ENCODE data around the gene CFAP54.
"Not testable (repeated sequence)": the region's sequence is repeated elsewhere in the genome, so short reads cannot be mapped to it uniquely, and the experiment has no call there.

The CFAP54 gene

GRCh38 chr12:96720363-96720705, 231.0 kb downstream of the CFAP54 start:
- Histone ChIP-seq H3K36me3 (ENCODE audit: control insufficient read depth, insufficient read depth, low read length) (no peaks in the 10 kb centered on the region), H3K4me3 (replicated peaks; ENCODE audit: low read depth, low read length) (peak overlapping the region; percentile 63), H3K27me3 (replicated peaks; ENCODE audit: control insufficient read depth, insufficient read depth, low read length) (no peaks in the 10 kb centered on the region)
- peak; percentile 34 for TF ChIP-seq CTCF (IDR thresholded peaks at IDR 0.05; ENCODE audit: insufficient read depth, low read length, poor library complexity, severe bottlenecking)
- peak; percentile 42 for DNase-seq (ENCODE audit: extremely low read depth, insufficient read length)

- not testable (repeated sequence) for DNase-seq (ENCODE audit: extremely low read depth, insufficient read length); H3K36me3 ChIP-seq (ENCODE audit: control insufficient read depth, insufficient read depth, low read length); H3K4me3 ChIP-seq (replicated peaks; ENCODE audit: low read depth, low read length); H3K27me3 ChIP-seq (replicated peaks; ENCODE audit: control insufficient read depth, insufficient read depth, low read length)
Observed at GRCh38 chr12:96729466-96729865, 240.1 kb downstream of the CFAP54 start.

- Histone ChIP-seq H3K4me3 (replicated peaks; ENCODE audit: low read depth, low read length) (no peak overlapping the region), H3K36me3 (ENCODE audit: control insufficient read depth, insufficient read depth, low read length) (no peaks in the 10 kb centered on the region), H3K27me3 (replicated peaks; ENCODE audit: control insufficient read depth, insufficient read depth, low read length) (no peaks in the 10 kb centered on the region)
- DNase-seq (ENCODE audit: extremely low read depth, insufficient read length), result no peak
- TF ChIP-seq CTCF (IDR thresholded peaks at IDR 0.05; ENCODE audit: insufficient read depth, low read length, poor library complexity, severe bottlenecking), result no peak
Observed at GRCh38 chr12:96729886-96730285, 240.5 kb downstream of the CFAP54 start.

- TF ChIP-seq CTCF (IDR thresholded peaks at IDR 0.05; ENCODE audit: insufficient read depth, low read length, poor library complexity, severe bottlenecking), result no peak
- no peak for DNase-seq (ENCODE audit: extremely low read depth, insufficient read length)
- Histone ChIP-seq H3K27me3 (replicated peaks; ENCODE audit: control insufficient read depth, insufficient read depth, low read length) (no peaks in the 10 kb centered on the region), H3K36me3 (ENCODE audit: control insufficient read depth, insufficient read depth, low read length) (no peaks in the 10 kb centered on the region), H3K4me3 (replicated peaks; ENCODE audit: low read depth, low read length) (no peak overlapping the region)
Observed at GRCh38 chr12:96743606-96744005, 254.2 kb downstream of the CFAP54 start.

GRCh38 chr12:96749999-96750398, 260.6 kb downstream of the CFAP54 start:
- H3K4me3 ChIP-seq (replicated peaks; ENCODE audit: low read depth, low read length), result no peak overlapping the region
- DNase-seq (ENCODE audit: extremely low read depth, insufficient read length), result no peak
- TF ChIP-seq CTCF (IDR thresholded peaks at IDR 0.05; ENCODE audit: insufficient read depth, low read length, poor library complexity, severe bottlenecking), result no peak
- no peaks in the 10 kb centered on the region for H3K27me3 ChIP-seq (replicated peaks; ENCODE audit: control insufficient read depth, insufficient read depth, low read length)
- no peaks in the 10 kb centered on the region for H3K36me3 ChIP-seq (ENCODE audit: control insufficient read depth, insufficient read depth, low read length)

GRCh38 chr12:96751626-96752025, 262.2 kb downstream of the CFAP54 start:
- Histone ChIP-seq H3K36me3 (ENCODE audit: control insufficient read depth, insufficient read depth, low read length) (no peaks in the 10 kb centered on the region), H3K4me3 (replicated peaks; ENCODE audit: low read depth, low read length) (no peak overlapping the region), H3K27me3 (replicated peaks; ENCODE audit: control insufficient read depth, insufficient read depth, low read length) (no peaks in the 10 kb centered on the region)
- DNase-seq (ENCODE audit: extremely low read depth, insufficient read length), result no peak
- TF ChIP-seq CTCF (IDR thresholded peaks at IDR 0.05; ENCODE audit: insufficient read depth, low read length, poor library complexity, severe bottlenecking), result no peak

All from GM06990 (cell line).